OCI-M2 (cell line): Measurements from ENCODE around the gene CDNF.

Source experiments
- DNase-seq: peaks from one replicate; lab custom pipeline; 2025; ENCODE audit not compliant: unreplicated experiment; lab: John Stamatoyannopoulos, UW

The CDNF gene

DNA sequence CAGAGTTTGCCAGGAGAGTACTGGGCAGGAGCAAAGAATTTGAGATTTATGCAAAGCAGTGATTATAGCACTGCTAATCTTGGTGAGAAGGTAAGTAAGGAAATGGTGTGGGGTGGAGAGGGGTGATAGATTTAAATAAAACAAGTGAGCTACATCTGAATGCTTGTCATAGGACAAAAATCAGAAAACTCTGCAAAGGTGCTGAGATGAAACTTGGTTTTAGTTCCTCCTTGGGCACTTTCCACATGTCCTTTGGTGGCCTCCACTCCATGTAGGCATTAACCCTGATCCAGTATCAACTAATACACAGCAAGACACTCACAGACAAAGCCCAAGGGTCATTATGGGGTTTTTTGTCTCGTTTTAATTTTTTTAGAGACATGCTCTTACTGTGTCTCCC, 37.4 kb downstream of the CDNF start:
- DNase-seq, result no peak

DNA sequence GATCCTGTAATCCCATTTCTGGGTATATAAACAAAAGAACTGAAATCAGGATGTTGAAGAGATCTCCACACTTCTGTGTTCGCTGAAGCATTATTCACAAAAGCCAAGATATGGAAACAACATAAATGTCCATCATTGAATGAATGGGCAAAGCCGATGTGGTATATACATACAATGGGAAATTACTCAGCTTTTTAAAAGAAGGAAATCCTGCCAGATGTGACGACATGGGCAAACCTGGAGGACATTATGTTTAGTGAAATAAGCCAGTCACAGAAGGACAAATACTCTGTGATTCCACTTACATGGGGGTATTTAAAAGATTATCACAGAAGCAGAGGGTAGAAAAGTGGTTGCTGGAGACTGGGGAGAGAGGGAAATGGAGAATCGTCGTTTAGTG, 39.2 kb downstream of the CDNF start:
- no peak for DNase-seq

DNA sequence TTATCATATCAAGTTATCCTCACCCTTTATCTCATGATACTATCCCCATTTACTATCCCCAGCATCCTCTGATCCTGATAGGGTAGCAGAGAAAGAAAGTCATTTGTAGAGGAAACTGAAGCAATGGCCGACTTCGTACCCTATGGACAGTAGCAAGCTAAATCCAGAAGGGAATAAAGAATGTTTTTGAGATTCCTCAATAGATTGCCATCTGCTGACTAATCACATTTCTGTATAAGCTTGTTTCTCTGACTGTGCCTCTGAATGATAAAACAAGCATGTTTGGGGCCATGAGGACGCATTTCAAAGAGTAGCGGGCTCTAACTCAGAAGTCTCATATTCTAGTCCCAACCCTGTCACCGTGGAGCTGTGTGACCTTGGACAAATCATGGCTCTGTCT, 49.9 kb downstream of the CDNF start:
- no peak for DNase-seq

DNA sequence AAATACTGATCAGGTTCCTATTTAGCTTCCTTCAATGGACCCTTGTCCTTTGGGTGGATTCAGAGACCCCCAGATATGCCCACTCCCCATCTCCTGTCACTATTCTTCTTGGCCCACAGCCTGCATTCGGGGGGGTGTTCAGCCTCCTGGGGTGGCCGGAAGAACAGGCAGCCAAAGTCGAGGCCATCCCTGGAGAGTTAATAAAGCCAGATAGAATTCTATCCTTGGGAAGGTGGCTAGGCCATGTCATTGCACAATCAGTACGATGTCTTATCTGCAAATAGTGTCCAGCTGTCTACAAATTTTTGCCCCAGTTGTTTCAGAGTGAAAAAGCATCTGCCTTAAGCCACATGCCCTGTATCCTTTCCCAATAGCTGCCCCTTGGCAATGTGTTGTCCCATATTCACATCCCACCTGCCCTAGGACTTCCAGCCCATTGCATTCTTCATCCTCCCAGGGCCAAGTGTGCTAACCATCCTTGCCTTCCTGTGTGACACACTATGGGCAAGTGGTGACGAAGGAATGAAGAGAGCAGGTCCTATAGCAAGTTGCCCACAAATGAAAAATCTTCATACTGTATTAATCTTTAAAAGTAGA, 53.3 kb downstream of the CDNF start:
- DNase-seq, result no peak

GRCh38 chr10:14782691-14783363, 55.0 kb downstream of the CDNF start:
- no peak for DNase-seq

DNA sequence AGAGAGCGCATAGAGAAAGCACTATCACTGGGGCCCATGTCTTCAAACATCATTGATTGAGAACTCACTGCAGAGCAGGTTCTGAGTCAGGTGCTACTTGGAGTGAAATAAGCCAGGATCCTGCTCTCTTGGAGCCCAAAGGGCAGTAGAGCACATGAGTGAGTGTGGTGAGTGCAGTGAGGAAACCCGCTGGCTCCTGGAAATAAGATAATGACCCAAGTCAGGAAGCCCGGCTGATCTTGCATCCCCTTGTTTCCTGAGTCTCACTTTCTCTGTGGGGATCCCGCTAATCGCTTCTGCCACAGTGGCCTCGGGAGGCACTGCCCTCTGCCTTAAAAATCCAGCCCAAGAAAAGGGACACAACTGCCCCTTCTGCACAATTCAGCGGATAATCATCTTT, 56.1 kb downstream of the CDNF start:
- no peak for DNase-seq

GRCh38 chr10:14779001-14779651, 58.7 kb downstream of the CDNF start:
- no peak for DNase-seq

- no peak for DNase-seq
Measured at GRCh38 chr10:14776546-14776945, 61.3 kb downstream of the CDNF start.

DNA sequence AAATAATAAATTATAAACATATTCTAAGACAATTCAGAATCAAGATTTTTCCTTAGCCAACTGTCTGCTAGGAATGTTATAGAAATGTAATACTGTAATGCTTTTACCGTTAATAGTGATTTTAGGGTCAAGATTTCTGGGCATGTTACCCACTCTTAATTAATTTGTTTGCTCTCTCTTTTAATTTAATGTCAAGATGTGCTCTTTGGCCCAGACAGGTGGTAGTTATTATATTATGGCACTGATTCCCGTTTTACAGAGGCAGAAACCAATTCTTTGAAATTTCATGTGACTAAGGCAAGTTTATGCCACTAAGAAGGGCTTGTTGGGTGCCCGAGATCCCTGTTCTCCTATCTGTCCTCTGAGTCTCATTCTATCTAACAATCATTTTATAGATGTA, 62.2 kb downstream of the CDNF start:
- DNase-seq, result no peak

- no peak for DNase-seq
Measured at GRCh38 chr10:14774797-14775196, 63.0 kb downstream of the CDNF start, which contains the start of gene FAM107B. TSS of gene FAM107B (minus strand) at chr10:14774897. CDS start at chr10:14774663, 234 bp downstream.

DNA sequence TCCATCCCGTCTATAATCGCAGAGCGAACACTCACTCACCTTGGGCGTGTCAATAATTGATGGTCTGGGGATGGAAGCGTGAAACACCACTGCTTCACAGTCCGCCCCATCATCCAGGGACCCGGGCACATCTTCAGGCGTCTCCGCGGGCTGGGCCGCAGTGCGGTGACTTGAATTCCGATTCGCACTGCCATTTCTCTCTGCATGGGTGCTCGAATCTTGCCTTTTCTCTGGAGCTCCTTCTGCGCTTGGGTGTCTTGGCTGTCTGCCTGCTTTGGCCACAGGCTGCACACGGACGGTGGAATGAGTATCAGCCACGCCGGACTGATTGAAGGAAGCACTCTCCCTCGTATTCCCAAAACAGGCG, 63.6 kb downstream of the CDNF start:
- no peak for DNase-seq

GRCh38 chr10:14773551-14774213, 64.2 kb downstream of the CDNF start:
- no peak for DNase-seq

GRCh38 chr10:14772399-14772798, 65.4 kb downstream of the CDNF start:
- DNase-seq, result no peak

DNA sequence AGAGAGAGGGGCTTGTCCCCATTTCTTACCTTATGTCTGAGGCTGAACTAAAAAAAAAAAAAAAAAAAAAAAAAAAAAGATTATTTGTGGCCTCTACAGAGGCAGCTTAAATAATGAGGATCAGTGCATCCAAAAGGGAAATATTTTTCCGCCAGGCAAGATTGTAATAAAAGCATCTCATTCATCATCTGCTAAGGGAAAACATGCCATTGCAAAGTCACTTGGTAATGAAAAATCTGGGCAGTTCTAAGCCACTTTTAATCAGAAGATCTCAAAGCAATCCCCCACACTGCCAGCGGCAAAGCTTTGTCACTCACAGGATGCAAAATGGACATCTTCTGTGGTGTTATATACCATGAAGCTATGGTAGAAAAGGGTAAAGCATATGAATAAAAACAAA, 66.9 kb downstream of the CDNF start:
- no peak for DNase-seq
